H7 (cell line): ENCODE measurements around the gene SLC2A4RG. TPM values are rescaled to one million over a fixed set of nuclear protein-coding genes. Genes with fewer than 3 reads are reported as not detected.

Experiments used
- DNase-seq: peaks from one replicate; pipeline ENCODE4 v3.0.0; 2012
- H3K27me3 ChIP-seq: 2 replicates; pipeline ENCODE4 v1.6.0; 2011; ENCODE audit warnings: mild to moderate bottlenecking, low read length; ENCODE audit not compliant: control insufficient read depth, insufficient read depth
- H3K36me3 ChIP-seq: replicated peaks from 2 replicates; pipeline ENCODE4 v1.5.1; 2011; ENCODE audit warnings: low read length; ENCODE audit not compliant: control insufficient read depth, insufficient read depth
- H3K4me3 ChIP-seq: 2 replicates; pipeline ENCODE4 v1.5.1; 2011; ENCODE audit warnings: low read depth, mild to moderate bottlenecking, control low read depth, low read length, moderate library complexity; ENCODE audit not compliant: insufficient read depth
- total RNA-seq: library from RNA; depleted of rRNA; stranded (reverse); fragments of >200 nt; shearing (Covaris generic); gene quantifications from 2 replicates; pipeline ENCODE4 v1.2.3, GENCODE V29; 2014

The SLC2A4RG gene
- total RNA-seq, 1 experiment from 2014 or later, result 62.2 TPM

- no peaks in the 10 kb centered on the region for H3K27me3 ChIP-seq
- peaks cover 16% of the 10 kb centered on the region for H3K36me3 ChIP-seq
- H3K4me3 ChIP-seq, result no peak overlapping the region
- DNase-seq, result peak; percentile 37
These were observed 35.4 kb upstream of the SLC2A4RG start for GRCh38 chr20:63703976-63704748.

GRCh38 chr20:63704749-63705117, 34.8 kb upstream of the SLC2A4RG start:
- Histone ChIP-seq H3K27me3 (no peaks in the 10 kb centered on the region), H3K4me3 (no peak overlapping the region), H3K36me3 (peaks cover 18% of the 10 kb centered on the region)
- DNase-seq, result peak; percentile 33

GRCh38 chr20:63705232-63706026, 34.1 kb upstream of the SLC2A4RG start:
- DNase-seq, result no peak
- Histone ChIP-seq H3K4me3 (no peak overlapping the region), H3K27me3 (no peaks in the 10 kb centered on the region), H3K36me3 (peaks cover 18% of the 10 kb centered on the region)

- Histone ChIP-seq H3K36me3 (peaks cover 20% of the 10 kb centered on the region), H3K27me3 (no peaks in the 10 kb centered on the region), H3K4me3 (peak overlapping the region; percentile 91)
- no peak for DNase-seq
These were observed 33.4 kb upstream of the SLC2A4RG start for GRCh38 chr20:63706027-63706695.

- peaks cover 25% of the 10 kb centered on the region for H3K36me3 ChIP-seq
- peak; percentile 86 for DNase-seq
These were observed 32.6 kb upstream of the SLC2A4RG start for GRCh38 chr20:63706852-63707557.

GRCh38 chr20:63707558-63708300, 31.8 kb upstream of the SLC2A4RG start, which contains the start of the genes ARFRP1 and ZGPAT:
TSS of gene ARFRP1 (minus strand) at chr20:63707976. CDS start at chr20:63707091, 885 bp downstream.
TSS of gene ZGPAT (plus strand) at chr20:63708039. CDS start at chr20:63708581, 542 bp downstream.
- Histone ChIP-seq H3K36me3 (peaks cover 25% of the 10 kb centered on the region), H3K27me3 (no peaks in the 10 kb centered on the region), H3K4me3 (peak within 1 kb of the TSS; percentile 91)
- peak; percentile 97 for DNase-seq

More at GRCh38 chr20:63706852-63707557, 32.6 kb upstream of the SLC2A4RG start:
- Histone ChIP-seq H3K27me3 (no peaks in the 10 kb centered on the region), H3K4me3 (peak overlapping the region; percentile 91)

- H3K36me3 ChIP-seq, result peaks cover 25% of the 10 kb centered on the region
These were observed 31.1 kb upstream of the SLC2A4RG start for GRCh38 chr20:63708301-63709148.

GRCh38 chr20:63709149-63709527, 30.4 kb upstream of the SLC2A4RG start:
- no peak for DNase-seq
- Histone ChIP-seq H3K4me3 (no peak overlapping the region), H3K36me3 (peaks cover 25% of the 10 kb centered on the region), H3K27me3 (no peaks in the 10 kb centered on the region)

More at GRCh38 chr20:63708301-63709148, 31.1 kb upstream of the SLC2A4RG start:
- Histone ChIP-seq H3K4me3 (peak overlapping the region; percentile 91), H3K27me3 (no peaks in the 10 kb centered on the region)
- DNase-seq, result no peak

GRCh38 chr20:63711085-63711645, 28.4 kb upstream of the SLC2A4RG start:
- Histone ChIP-seq H3K4me3 (no peak overlapping the region), H3K27me3 (no peaks in the 10 kb centered on the region), H3K36me3 (peaks cover 12% of the 10 kb centered on the region)
- no peak for DNase-seq

- Histone ChIP-seq H3K36me3 (peaks cover 9% of the 10 kb centered on the region), H3K27me3 (no peaks in the 10 kb centered on the region), H3K4me3 (no peak overlapping the region)
- DNase-seq, result no peak
These were observed 27.4 kb upstream of the SLC2A4RG start for GRCh38 chr20:63712191-63712590.

- DNase-seq, result no peak
- Histone ChIP-seq H3K27me3 (no peaks in the 10 kb centered on the region), H3K36me3 (peaks cover 9% of the 10 kb centered on the region), H3K4me3 (no peak overlapping the region)
These were observed 24.7 kb upstream of the SLC2A4RG start for GRCh38 chr20:63714858-63715257.

- H3K36me3 ChIP-seq, result peaks cover 4% of the 10 kb centered on the region
- H3K4me3 ChIP-seq, result no peak overlapping the region
- H3K27me3 ChIP-seq, result no peaks in the 10 kb centered on the region
- DNase-seq, result no peak
These were observed 20.6 kb upstream of the SLC2A4RG start for GRCh38 chr20:63718996-63719395.
